AG04449 (cell line): ENCODE measurements around the gene TPH1.

ENCODE experiments used
- CTCF ChIA-PET: fragments of 350-600 bp; formaldehyde crosslinking; extraction: SDS; loops from one replicate; lab custom pipeline; 2021; ENCODE audit warnings: antibody characterized with exemption; lab: Yijun Ruan, JAX
- POLR2A ChIA-PET: fragments of 400-600, 350-600 bp; formaldehyde crosslinking; extraction: SDS; loops from one replicate; lab custom pipeline; 2020; ENCODE audit warnings: antibody characterized with exemption, inconsistent platforms; lab: Yijun Ruan, JAX
- DNase-seq: peaks from one replicate; pipeline ENCODE4 v3.0.0-alpha.2; 2010; ENCODE audit warnings: low read depth, low spot score
- H3K4me3 ChIP-seq: 2 replicates; pipeline ENCODE4 v1.5.1; 2011; ENCODE audit warnings: low read depth, mild to moderate bottlenecking, control low read depth, low read length
- CTCF ChIP-seq: IDR thresholded peaks from one replicate; pipeline ENCODE4 v1.5.1; 2011; ENCODE audit warnings: mild to moderate bottlenecking, moderate library complexity, low read length, control low read depth, inconsistent platforms; ENCODE audit not compliant: insufficient read depth; ENCODE audit errors: missing control alignments

TPH1 gene

GRCh38 chr11:18054511-18055103, 8.5 kb upstream of the TPH1 start:
- DNase-seq: no peak
- ChIA-PET CTCF (no interaction called here), POLR2A (no interaction called here)
- TF ChIP-seq CTCF: no peak
- H3K4me3 ChIP-seq: no peak overlapping the region

- no peak for DNase-seq
- no peak overlapping the region for H3K4me3 ChIP-seq
- ChIA-PET CTCF (no interaction called here), POLR2A (no interaction called here)
- no peak for TF ChIP-seq CTCF
These were observed 4.8 kb upstream of the TPH1 start for GRCh38 chr11:18050848-18051247.

GRCh38 chr11:18036456-18036855, 9.6 kb downstream of the TPH1 start:
- no peak overlapping the region for H3K4me3 ChIP-seq
- ChIA-PET CTCF (no interaction called here), POLR2A (no interaction called here)
- TF ChIP-seq CTCF: no peak
- DNase-seq: no peak

- no peak overlapping the region for H3K4me3 ChIP-seq
- POLR2A ChIA-PET: no interaction called here
- DNase-seq: no peak
- CTCF ChIA-PET: no interaction called here
- no peak for TF ChIP-seq CTCF
These were observed 18.6 kb downstream of the TPH1 start for GRCh38 chr11:18027475-18027874.

- TF ChIP-seq CTCF: no peak
- CTCF ChIA-PET: no interaction called here
- POLR2A ChIA-PET: no interaction called here
- DNase-seq: no peak
- H3K4me3 ChIP-seq: no peak overlapping the region
These were observed 23.6 kb downstream of the TPH1 start for GRCh38 chr11:18022419-18022818.

- no peak for DNase-seq
- H3K4me3 ChIP-seq: no peak overlapping the region
- ChIA-PET POLR2A (no interaction called here), CTCF (no interaction called here)
- TF ChIP-seq CTCF: no peak
These were observed 26.4 kb downstream of the TPH1 start for GRCh38 chr11:18019650-18020049.
